ENCODE results near the gene SLC25A51.

DNA sequence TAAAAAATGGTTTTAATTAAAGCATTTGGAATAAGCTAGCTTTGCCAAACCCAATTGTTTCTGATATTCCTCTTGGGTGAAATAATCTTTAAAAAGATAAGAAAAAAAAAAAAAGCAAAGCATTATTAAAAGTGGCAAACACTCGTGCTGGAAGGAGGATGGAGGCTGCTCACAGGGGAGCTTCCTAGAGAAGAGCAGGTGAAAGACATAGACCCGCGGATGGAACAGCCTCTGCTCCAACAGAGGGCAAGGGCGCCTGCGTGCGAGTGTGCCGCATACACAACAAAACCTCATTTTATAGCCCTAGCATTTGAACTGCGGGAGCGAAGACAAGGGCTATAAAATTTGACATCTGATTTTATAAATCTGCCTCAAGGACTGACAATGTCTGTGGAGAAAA, 33.4 kb upstream of the SLC25A51 start:
- TF ChIP-seq CTCF (conservative IDR thresholded peaks at IDR 0.05; ENCODE audit: low read depth, low read length): no peak
- TF ChIP-seq EZH2 (IDR thresholded peaks at IDR 0.05; ENCODE audit: borderline replicate concordance, low read depth, low read length, poor library complexity, severe bottlenecking): no peak

Measured in A673 (cell line).